Stimulated activated naive CD8-positive, alpha-beta T cell treated with anti-CD3 and anti-CD28 coated beads, Interleukin-15, amount 100 ng/mL, for 72 hours (primary cell): ENCODE results near the gene ENTREP1.
A peak's percentile ranks its signal among the peaks of the same experiment; 100 is the strongest.
"Not testable (repeated sequence)": the region's sequence is repeated elsewhere in the genome, so short reads cannot be mapped to it uniquely, and the experiment has no call there.

ENCODE experiments used
- ATAC-seq: fragments of 150-1000 bp; cut with Tn5 transposase; 2 replicates; pipeline ENCODE4 v1.10.0; 2021; ENCODE audit warnings: mild to moderate bottlenecking, moderate library complexity
- DNase-seq, 2 donors: peaks; one replicate each; pipeline ENCODE4 v3.0.0; 2021 to 2022
- H3K27ac Mint-ChIP-seq, 2 donors: one replicate each; pipeline ENCODE4 v1.8.0; 2022; ENCODE audit warnings: mild to moderate bottlenecking in 2 of 2, mixed read lengths in 2 of 2, moderate library complexity in 2 of 2
- H3K27me3 Mint-ChIP-seq: one replicate; pipeline ENCODE4 v1.8.0; 2022; ENCODE audit warnings: mixed read lengths
- H3K4me1 Mint-ChIP-seq: one replicate; pipeline ENCODE4 v1.8.0; 2022; ENCODE audit warnings: mild to moderate bottlenecking, mixed read lengths
- H3K4me3 Mint-ChIP-seq, 2 donors: one replicate each; pipeline ENCODE4 v1.8.0; 2022; ENCODE audit warnings: mild to moderate bottlenecking in 2 of 2, mixed read lengths in 2 of 2, moderate library complexity in 1 of 2
- H3K9me3 Mint-ChIP-seq, 2 donors: one replicate each; pipeline ENCODE4 v1.8.0; 2022; ENCODE audit warnings: mixed read lengths in 2 of 2

The ENTREP1 gene

GRCh38 chr9:69324549-69325401 is at the start of gene ENTREP1:
ENTREP1 (plus strand) TSS chr9:69325215; CDS start chr9:69325310, 95 bp downstream.
- H3K27me3 Mint-ChIP-seq: peaks cover 76% of the 10 kb centered on the region
- peak within 1 kb of the TSS in 1 of 2 donors; percentile 48 for H3K27ac Mint-ChIP-seq

GRCh38 chr9:69276775-69277174 is 48.2 kb upstream of the ENTREP1 start:
- DNase-seq: no peak
- ATAC-seq: no peak
- H3K4me1 Mint-ChIP-seq: peaks cover 5% of the 10 kb centered on the region
- H3K9me3 Mint-ChIP-seq: peaks cover 16 to 44% of the 10 kb centered on the region in 2 donors
- H3K27me3 Mint-ChIP-seq: peaks cover 6% of the 10 kb centered on the region
- H3K4me3 Mint-ChIP-seq: no peak overlapping the region
- H3K27ac Mint-ChIP-seq: no peak overlapping the region

More at GRCh38 chr9:69324549-69325401, at the start of gene ENTREP1:
- Mint-ChIP-seq H3K9me3 (no peaks in the 10 kb centered on the region), H3K4me1 (peaks cover 6% of the 10 kb centered on the region), H3K4me3 (peak within 1 kb of the TSS; percentile 45 to 53)
- ATAC-seq (peak; percentile 50), DNase-seq (no peak)

GRCh38 chr9:69279084-69279731 is 45.8 kb upstream of the ENTREP1 start:
- H3K9me3 Mint-ChIP-seq: peaks cover 24 to 41% of the 10 kb centered on the region in 2 donors
- no peak overlapping the region for H3K4me3 Mint-ChIP-seq
- H3K4me1 Mint-ChIP-seq: peaks cover 5% of the 10 kb centered on the region
- peak in 1 of 2 donors; percentile 53 for DNase-seq
- no peak overlapping the region for H3K27ac Mint-ChIP-seq
- H3K27me3 Mint-ChIP-seq: peaks cover 13% of the 10 kb centered on the region
- ATAC-seq: peak; percentile 91

GRCh38 chr9:69279733-69280132 is 45.3 kb upstream of the ENTREP1 start:
- DNase-seq: no peak
- no peak overlapping the region for H3K4me3 Mint-ChIP-seq

GRCh38 chr9:69283003-69283402 is 42.0 kb upstream of the ENTREP1 start:
- Mint-ChIP-seq H3K9me3 (peaks cover 21 to 26% of the 10 kb centered on the region in 2 donors), H3K27me3 (peaks cover 44% of the 10 kb centered on the region), H3K4me1 (peaks cover 5% of the 10 kb centered on the region), H3K27ac (no peak overlapping the region), H3K4me3 (no peak overlapping the region)
- no peak for ATAC-seq
- DNase-seq: no peak

More at GRCh38 chr9:69279733-69280132, 45.3 kb upstream of the ENTREP1 start:
- peaks cover 25 to 36% of the 10 kb centered on the region in 2 donors for H3K9me3 Mint-ChIP-seq
- no peak for ATAC-seq
- H3K27me3 Mint-ChIP-seq: peaks cover 18% of the 10 kb centered on the region
- no peak overlapping the region for H3K27ac Mint-ChIP-seq
- peaks cover 5% of the 10 kb centered on the region for H3K4me1 Mint-ChIP-seq

GRCh38 chr9:69292078-69292477 is 32.9 kb upstream of the ENTREP1 start:
- ATAC-seq (no peak), DNase-seq (no peak)
- H3K27me3 Mint-ChIP-seq: peaks cover 25% of the 10 kb centered on the region
- H3K9me3 Mint-ChIP-seq: no peaks in the 10 kb centered on the region
- H3K27ac Mint-ChIP-seq: no peak overlapping the region
- no peak overlapping the region for H3K4me3 Mint-ChIP-seq
- H3K4me1 Mint-ChIP-seq: no peaks in the 10 kb centered on the region

- H3K4me1 Mint-ChIP-seq: no peaks in the 10 kb centered on the region
- no peaks in the 10 kb centered on the region for H3K9me3 Mint-ChIP-seq
- H3K27me3 Mint-ChIP-seq: peaks cover 14% of the 10 kb centered on the region
- ATAC-seq: no peak
- no peak for DNase-seq
- no peak overlapping the region for H3K27ac Mint-ChIP-seq
- no peak overlapping the region for H3K4me3 Mint-ChIP-seq
Measured at GRCh38 chr9:69293156-69293555, 31.9 kb upstream of the ENTREP1 start.

GRCh38 chr9:69295872-69296552 is 29.0 kb upstream of the ENTREP1 start:
- H3K27ac Mint-ChIP-seq: no peak overlapping the region
- H3K9me3 Mint-ChIP-seq: no peaks in the 10 kb centered on the region
- DNase-seq (no peak), ATAC-seq (no peak)
- peaks cover 12% of the 10 kb centered on the region for H3K27me3 Mint-ChIP-seq
- no peak overlapping the region for H3K4me3 Mint-ChIP-seq
- H3K4me1 Mint-ChIP-seq: no peaks in the 10 kb centered on the region

GRCh38 chr9:69297300-69297980 is 27.6 kb upstream of the ENTREP1 start:
- no peak for DNase-seq
- Mint-ChIP-seq H3K27me3 (peaks cover 12% of the 10 kb centered on the region), H3K9me3 (no peaks in the 10 kb centered on the region), H3K27ac (no peak overlapping the region), H3K4me3 (no peak overlapping the region), H3K4me1 (no peaks in the 10 kb centered on the region)
- no peak for ATAC-seq

GRCh38 chr9:69299315-69299714 is 25.7 kb upstream of the ENTREP1 start:
- Mint-ChIP-seq H3K27ac (no peak overlapping the region), H3K4me1 (no peaks in the 10 kb centered on the region), H3K27me3 (peaks cover 12% of the 10 kb centered on the region), H3K4me3 (no peak overlapping the region), H3K9me3 (no peaks in the 10 kb centered on the region)
- DNase-seq (no peak), ATAC-seq (no peak)

GRCh38 chr9:69299826-69300225 is 25.2 kb upstream of the ENTREP1 start:
- ATAC-seq (no peak), DNase-seq (no peak)
- Mint-ChIP-seq H3K4me1 (no peaks in the 10 kb centered on the region), H3K27ac (no peak overlapping the region), H3K27me3 (peaks cover 9% of the 10 kb centered on the region), H3K9me3 (no peaks in the 10 kb centered on the region), H3K4me3 (no peak overlapping the region)

- Mint-ChIP-seq H3K27me3 (peaks cover 2% of the 10 kb centered on the region), H3K4me3 (no peak overlapping the region), H3K9me3 (peaks cover 0 to 4% of the 10 kb centered on the region in 2 donors), H3K4me1 (no peaks in the 10 kb centered on the region), H3K27ac (no peak overlapping the region)
- no peak for DNase-seq
- no peak for ATAC-seq
Measured at GRCh38 chr9:69303331-69303730, 21.7 kb upstream of the ENTREP1 start.

GRCh38 chr9:69306895-69307445 is 18.0 kb upstream of the ENTREP1 start:
- H3K9me3 Mint-ChIP-seq, H3K4me3 Mint-ChIP-seq, H3K27ac Mint-ChIP-seq, H3K27me3 Mint-ChIP-seq, H3K4me1 Mint-ChIP-seq, ATAC-seq, DNase-seq: not testable (repeated sequence)

- peaks cover 9 to 11% of the 10 kb centered on the region in 2 donors for H3K9me3 Mint-ChIP-seq
- no peaks in the 10 kb centered on the region for H3K4me1 Mint-ChIP-seq
- DNase-seq (no peak), ATAC-seq (no peak)
- H3K27ac Mint-ChIP-seq: no peak overlapping the region
- H3K27me3 Mint-ChIP-seq: peaks cover 8% of the 10 kb centered on the region
- H3K4me3 Mint-ChIP-seq: no peak overlapping the region
Measured at GRCh38 chr9:69307446-69308205, 17.4 kb upstream of the ENTREP1 start.
